Keratinocyte (primary cell): ENCODE data around the gene SCARB1. TPM values are rescaled to one million over a fixed set of nuclear protein-coding genes. Genes with fewer than 3 reads are reported as not detected.

Experiments used
- DNase-seq: peaks from one replicate; pipeline ENCODE4 v3.0.0-alpha.2; 2011; ENCODE audit warnings: low read depth, missing footprints, low spot score
- FAIRE-seq: peaks from 2 replicates; lab custom pipeline; 2011; peaks lifted over from hg19 to GRCh38; lab: Jason Lieb, UNC
- H2AFZ ChIP-seq: 2 replicates; pipeline ENCODE4 v1.6.0; 2012; ENCODE audit warnings: low read length, control low read depth, inconsistent platforms; ENCODE audit not compliant: control insufficient read depth
- H3K27ac ChIP-seq: 2 replicates; pipeline ENCODE4 v1.5.1; 2011; ENCODE audit warnings: low read length; ENCODE audit not compliant: control insufficient read depth, insufficient read depth
- H3K27me3 ChIP-seq: 3 replicates; pipeline ENCODE4 v1.6.0; 2011; ENCODE audit warnings: low read length; ENCODE audit not compliant: control insufficient read depth, insufficient read depth; ENCODE audit errors: extremely low read depth
- H3K36me3 ChIP-seq, 2 experiments: 2 replicates in 1 of 2; 3 replicates in 1 of 2; pipeline ENCODE4 v1.5.1; 2011; ENCODE audit warnings: low read length in 2 of 2, mild to moderate bottlenecking in 1 of 2; ENCODE audit not compliant: control insufficient read depth in 2 of 2, insufficient read depth in 2 of 2; ENCODE audit errors: extremely low read depth in 1 of 2
- H3K4me1 ChIP-seq: 3 replicates; pipeline ENCODE4 v1.5.1; 2011; ENCODE audit warnings: low read length; ENCODE audit not compliant: control insufficient read depth, insufficient read depth; ENCODE audit errors: extremely low read depth
- H3K4me2 ChIP-seq: 3 replicates; pipeline ENCODE4 v1.6.0; 2011; ENCODE audit warnings: low read depth, low read length; ENCODE audit not compliant: control insufficient read depth, insufficient read depth; ENCODE audit errors: extremely low read depth
- H3K4me3 ChIP-seq, 3 experiments: fragments of 200-600 bp in 1 of 3; sonication (generic) in 1 of 3; 2 replicates in 2 of 3; 3 replicates in 1 of 3; pipeline ENCODE4 v1.5.1; 2011 to 2016; ENCODE audit warnings: low read length in 3 of 3, mild to moderate bottlenecking in 3 of 3, control low read depth in 2 of 3, inconsistent platforms in 1 of 3, low read depth in 1 of 3, mixed read lengths in 1 of 3, mixed run types in 1 of 3, moderate library complexity in 1 of 3; ENCODE audit not compliant: control insufficient read depth in 2 of 3, insufficient read depth in 2 of 3; ENCODE audit errors: extremely low read depth in 1 of 3
- H3K79me2 ChIP-seq: 2 replicates; pipeline ENCODE4 v1.6.0; 2012; ENCODE audit warnings: low read length; ENCODE audit not compliant: control insufficient read depth, insufficient read depth
- H3K9ac ChIP-seq: 3 replicates; pipeline ENCODE4 v1.6.0; 2011; ENCODE audit warnings: low read length; ENCODE audit not compliant: control insufficient read depth, insufficient read depth; ENCODE audit errors: extremely low read depth
- H3K9me1 ChIP-seq: 3 replicates; pipeline ENCODE4 v1.6.0; 2011; ENCODE audit warnings: low read length; ENCODE audit not compliant: control insufficient read depth, insufficient read depth; ENCODE audit errors: extremely low read depth
- H3K9me3 ChIP-seq: 2 replicates; pipeline ENCODE4 v1.5.1; 2012; ENCODE audit warnings: low read depth, low read length; ENCODE audit not compliant: control insufficient read depth
- H4K20me1 ChIP-seq: 3 replicates; pipeline ENCODE4 v1.6.0; 2011; ENCODE audit warnings: low read length; ENCODE audit not compliant: control insufficient read depth, insufficient read depth; ENCODE audit errors: extremely low read depth
- CTCF ChIP-seq, 3 experiments: IDR thresholded peaks in 1 of 3; conservative IDR thresholded peaks in 1 of 3; optimal IDR thresholded peaks in 1 of 3; 2 replicates in 2 of 3; 3 replicates in 1 of 3; pipeline versions ENCODE3 to v1.5.1; 2011; ENCODE audit warnings: low read length in 3 of 3, mild to moderate bottlenecking in 3 of 3, moderate library complexity in 2 of 3, control low read depth in 1 of 3, inconsistent platforms in 1 of 3; ENCODE audit not compliant: insufficient read depth in 2 of 3; ENCODE audit errors: extremely low read depth in 1 of 3
- EZH2 ChIP-seq: IDR thresholded peaks from one replicate; pipeline ENCODE4 v1.6.1; 2012; ENCODE audit warnings: inconsistent platforms, mild to moderate bottlenecking, low read length, moderate library complexity
- dilution Hi-C: fragments of 300-500 bp; cut with MboI; formaldehyde crosslinking; loops from one replicate; pipeline ENCODE4 v1.7.0; 2020; ENCODE audit warnings: low sequenced_read_pairs; ENCODE audit not compliant: extremely low pct_ligation_motif_present
- polyA plus RNA-seq, 5 experiments: library from polyadenylated mRNA; depleted of rRNA in 3 of 5; stranded (reverse) in 3 of 5; stranded (forward) in 1 of 5; unstranded in 1 of 5; fragments of >200 nt; gene quantifications; 1 replicate in 1 of 5; 2 replicates in 3 of 5; 3 replicates in 1 of 5; pipeline versions ENCODE4 v1.2.1 to v1.2.3, GENCODE V29; 2011 to 2012; ENCODE audit warnings: missing spikeins in 2 of 5, low read depth in 1 of 5, low replicate concordance in 1 of 5

SCARB1 gene
- polyA plus RNA-seq, 1 donor (not counting 4 experiments of a cell fraction or from before 2014, with no cell fraction given): 40.9 TPM

GRCh38 chr12:124805876-124806668 lies 57.6 kb downstream of the SCARB1 start:
- no peak overlapping the region for H3K4me3 ChIP-seq
- no peak overlapping the region for H2AFZ ChIP-seq
- H3K9ac ChIP-seq: no peak overlapping the region
- H3K9me1 ChIP-seq: no peaks in the 10 kb centered on the region
- no peaks in the 10 kb centered on the region for H3K27me3 ChIP-seq
- FAIRE-seq (no peak), DNase-seq (no peak)
- no peaks in the 10 kb centered on the region for H3K9me3 ChIP-seq
- H3K27ac ChIP-seq: no peak overlapping the region
- no peak overlapping the region for H3K4me2 ChIP-seq
- no peak for TF ChIP-seq CTCF (optimal IDR thresholded peaks at IDR 0.05 in 1 of 3, IDR thresholded peaks at IDR 0.05 in 1 of 3, conservative IDR thresholded peaks at IDR 0.05 in 1 of 3; ENCODE audit: extremely low read depth in 1 of 3, insufficient read depth in 2 of 3, low read length in 3 of 3)
- no peak for TF ChIP-seq EZH2
- dilution Hi-C loops: no loop called here
- H3K36me3 ChIP-seq: peaks cover 15 to 36% of the 10 kb centered on the region in 2 experiments
- no peaks in the 10 kb centered on the region for H4K20me1 ChIP-seq
- H3K4me1 ChIP-seq: peaks cover 16% of the 10 kb centered on the region
- no peaks in the 10 kb centered on the region for H3K79me2 ChIP-seq

GRCh38 chr12:124805050-124805449 lies 58.6 kb downstream of the SCARB1 start:
- H3K36me3 ChIP-seq: peaks cover 19 to 32% of the 10 kb centered on the region in 2 experiments
- no peaks in the 10 kb centered on the region for H3K79me2 ChIP-seq
- no peak for TF ChIP-seq CTCF (optimal IDR thresholded peaks at IDR 0.05 in 1 of 3, IDR thresholded peaks at IDR 0.05 in 1 of 3, conservative IDR thresholded peaks at IDR 0.05 in 1 of 3; ENCODE audit: extremely low read depth in 1 of 3, insufficient read depth in 2 of 3, low read length in 3 of 3)
- TF ChIP-seq EZH2: no peak
- dilution Hi-C loops: no loop called here
- H3K4me1 ChIP-seq: peaks cover 15% of the 10 kb centered on the region
- H3K4me2 ChIP-seq: no peak overlapping the region
- no peak overlapping the region for H2AFZ ChIP-seq
- no peaks in the 10 kb centered on the region for H4K20me1 ChIP-seq
- H3K27ac ChIP-seq: no peak overlapping the region
- no peak overlapping the region for H3K9ac ChIP-seq
- no peaks in the 10 kb centered on the region for H3K9me1 ChIP-seq
- FAIRE-seq: no peak
- no peak overlapping the region for H3K4me3 ChIP-seq
- H3K9me3 ChIP-seq: no peaks in the 10 kb centered on the region
- no peak for DNase-seq
- H3K27me3 ChIP-seq: no peaks in the 10 kb centered on the region
